ENCODE results near the gene LRRC32.

Gene LRRC32

GRCh38 chr11:76699451-76700091 lies 29.0 kb upstream of the LRRC32 start:
- DNase-seq: no peak

GRCh38 chr11:76698321-76699043 lies 27.9 kb upstream of the LRRC32 start:
- no peak for DNase-seq

- DNase-seq: no peak
Observed at GRCh38 chr11:76696756-76697155, 26.2 kb upstream of the LRRC32 start.

- DNase-seq: no peak
Observed at GRCh38 chr11:76695771-76696170, 25.2 kb upstream of the LRRC32 start.

GRCh38 chr11:76695133-76695532 lies 24.6 kb upstream of the LRRC32 start:
- no peak for DNase-seq

GRCh38 chr11:76694664-76695063 lies 24.1 kb upstream of the LRRC32 start:
- no peak for DNase-seq

- DNase-seq: no peak
Observed at GRCh38 chr11:76693806-76694205, 23.3 kb upstream of the LRRC32 start.

GRCh38 chr11:76692956-76693355 lies 22.4 kb upstream of the LRRC32 start:
- no peak for DNase-seq

GRCh38 chr11:76691655-76692054 lies 21.1 kb upstream of the LRRC32 start:
- DNase-seq: no peak

- no peak for DNase-seq
Observed at GRCh38 chr11:76690736-76691135, 20.2 kb upstream of the LRRC32 start.

GRCh38 chr11:76689313-76690260 lies 19.0 kb upstream of the LRRC32 start:
- no peak for DNase-seq

GRCh38 chr11:76688146-76688545 lies 17.6 kb upstream of the LRRC32 start:
- DNase-seq: no peak

GRCh38 chr11:76686261-76687079 lies 15.9 kb upstream of the LRRC32 start:
- no peak for DNase-seq

- no peak for DNase-seq
Observed at GRCh38 chr11:76685831-76686230, 15.3 kb upstream of the LRRC32 start.

- DNase-seq: no peak
Observed at GRCh38 chr11:76685237-76685636, 14.7 kb upstream of the LRRC32 start.

- no peak for DNase-seq
Observed at GRCh38 chr11:76684516-76684915, 14.0 kb upstream of the LRRC32 start.

GRCh38 chr11:76683161-76684095 lies 12.9 kb upstream of the LRRC32 start:
- no peak for DNase-seq

GRCh38 chr11:76682684-76683083 lies 12.1 kb upstream of the LRRC32 start:
- peak; percentile 79 for DNase-seq

- no peak for DNase-seq
Observed at GRCh38 chr11:76682106-76682505, 11.6 kb upstream of the LRRC32 start.

GRCh38 chr11:76680518-76681425 lies 10.2 kb upstream of the LRRC32 start:
- DNase-seq: peak; percentile 72

All from NCI-H345 (cell line).